Naive thymus-derived CD4-positive, alpha-beta T cell (primary cell): ENCODE data around the gene TPSB2. TPM values are rescaled to one million over a fixed set of nuclear protein-coding genes. Genes with fewer than 3 reads are reported as not detected.

Source experiments
- ATAC-seq: fragments of 150-1000 bp; cut with Tn5 transposase; 2 replicates; pipeline ENCODE4 v1.10.0; 2021; ENCODE audit warnings: mild to moderate bottlenecking, moderate library complexity
- CTCF ChIA-PET: fragments of 350-600 bp; sonication (Branson Sonifier 250); formaldehyde crosslinking; loops from one replicate; lab custom pipeline; 2021; ENCODE audit warnings: antibody characterized with exemption; lab: Charles Lee
- POLR2A ChIA-PET: fragments of 350-600 bp; sonication (Branson Sonifier 250); formaldehyde crosslinking; loops from one replicate; lab custom pipeline; 2021; ENCODE audit warnings: antibody characterized with exemption, inconsistent platforms; lab: Charles Lee
- DNase-seq, 9 donors: peaks; one replicate each; pipeline versions ENCODE4 v3.0.0 to v3.0.0-alpha.2; 2020 to 2022; ENCODE audit warnings: mixed read lengths in 1 of 9
- H3K27ac ChIP-seq: one replicate; pipeline ENCODE4 v1.7.0; 2013; ENCODE audit warnings: mild to moderate bottlenecking, low read depth, low read length, moderate library complexity
- H3K27me3 ChIP-seq, 2 donors: one replicate each; pipeline ENCODE4 v1.7.0; 2013; ENCODE audit warnings: low read length in 2 of 2, mild to moderate bottlenecking in 2 of 2, moderate library complexity in 2 of 2; ENCODE audit not compliant: control insufficient read depth in 2 of 2, insufficient read depth in 2 of 2
- H3K36me3 ChIP-seq, 3 experiments: 1 replicate in 2 of 3; 2 replicates in 1 of 3; pipeline ENCODE4 v1.7.0; 2013; ENCODE audit warnings: low read length in 3 of 3, mild to moderate bottlenecking in 3 of 3, moderate library complexity in 1 of 3; ENCODE audit not compliant: insufficient read depth in 3 of 3, control insufficient read depth in 2 of 3
- H3K4me1 ChIP-seq, 2 donors: one replicate each; pipeline ENCODE4 v1.7.0; 2013; ENCODE audit warnings: low read length in 2 of 2, mild to moderate bottlenecking in 2 of 2, moderate library complexity in 1 of 2; ENCODE audit not compliant: control insufficient read depth in 2 of 2, insufficient read depth in 2 of 2
- H3K4me3 ChIP-seq: 2 replicates; pipeline ENCODE4 v1.7.0; 2013; ENCODE audit warnings: mild to moderate bottlenecking, low read length
- H3K9me3 ChIP-seq, 3 experiments: 1 replicate in 2 of 3; 2 replicates in 1 of 3; pipeline ENCODE4 v1.7.0; 2013; ENCODE audit warnings: low read length in 3 of 3; ENCODE audit not compliant: control insufficient read depth in 2 of 3
- H3K27ac Mint-ChIP-seq, 9 donors: one replicate each; pipeline ENCODE4 v1.8.0; 2020 to 2022; ENCODE audit warnings: mixed read lengths in 9 of 9, mild to moderate bottlenecking in 8 of 9, moderate library complexity in 5 of 9, inconsistent platforms in 2 of 9
- H3K27me3 Mint-ChIP-seq, 5 donors: one replicate each; pipeline ENCODE4 v1.8.0; 2021 to 2022; ENCODE audit warnings: mixed read lengths in 5 of 5, mild to moderate bottlenecking in 1 of 5
- H3K36me3 Mint-ChIP-seq, 5 donors: one replicate each; pipeline ENCODE4 v1.8.0; 2020 to 2022; ENCODE audit warnings: mixed read lengths in 5 of 5, mild to moderate bottlenecking in 3 of 5, inconsistent platforms in 1 of 5
- H3K4me1 Mint-ChIP-seq, 7 donors: one replicate each; pipeline ENCODE4 v1.8.0; 2020 to 2022; ENCODE audit warnings: mixed read lengths in 7 of 7, mild to moderate bottlenecking in 3 of 7, inconsistent platforms in 1 of 7
- H3K4me3 Mint-ChIP-seq, 10 donors: one replicate each; pipeline ENCODE4 v1.8.0; 2020 to 2022; ENCODE audit warnings: mild to moderate bottlenecking in 10 of 10, mixed read lengths in 10 of 10, moderate library complexity in 6 of 10, inconsistent platforms in 2 of 10
- H3K9me3 Mint-ChIP-seq, 11 donors: one replicate each; pipeline ENCODE4 v1.8.0; 2020 to 2022; ENCODE audit warnings: mixed read lengths in 11 of 11, mild to moderate bottlenecking in 4 of 11, inconsistent platforms in 1 of 11, moderate library complexity in 1 of 11
- intact Hi-C, 2 donors: fragments of 100-400 bp; cut with micrococcal nuclease; formaldehyde crosslinking; loops; one replicate each; pipeline ENCODE4 v1.15.1; 2023
- polyA plus RNA-seq, 2 donors: library from polyadenylated mRNA; unstranded; fragments of 300-500 nt; fragmentation: Illumina TruSeq; gene quantifications; one replicate each; pipeline ENCODE4 v1.2.3, GENCODE V29; 2021
- total RNA-seq, 6 experiments: library from RNA in 5 of 6; stranded (reverse) in 5 of 6; gene quantifications; 1 replicate in 5 of 6; 2 replicates in 1 of 6; pipeline ENCODE4 v1.2.3 and lab custom pipeline; 2021 to 2026

TPSB2 gene
- total and polyA plus RNA-seq, 7 experiments from 2014 or later = 5.3 TPM; not detected in 6

- intact Hi-C loops = no loop called here
- Mint-ChIP-seq H3K27ac (peak overlapping the region in 1 of 9 donors; percentile 59), H3K4me3 (no peak overlapping the region), H3K27me3 (peaks cover 18 to 28% (median 19%) of the 10 kb centered on the region in 5 donors), H3K9me3 (peaks cover 0 to 10% (median 0%) of the 10 kb centered on the region in 11 donors), H3K36me3 (no peaks in the 10 kb centered on the region), H3K4me1 (peaks cover 0 to 9% (median 5%) of the 10 kb centered on the region in 7 donors)
- no peak for DNase-seq
- no peak for ATAC-seq
- POLR2A ChIA-PET = no interaction called here
- H3K4me3 ChIP-seq = no peak overlapping the region
- H3K4me1 ChIP-seq = no peaks in the 10 kb centered on the region
- no peaks in the 10 kb centered on the region for H3K36me3 ChIP-seq
- H3K27me3 ChIP-seq = no peaks in the 10 kb centered on the region
- no peak overlapping the region for H3K27ac ChIP-seq
- CTCF ChIA-PET = no interaction called here
- no peaks in the 10 kb centered on the region for H3K9me3 ChIP-seq
Measured at GRCh38 chr16:1262210-1262845, 32.3 kb upstream of the TPSB2 start.

- no peaks in the 10 kb centered on the region for H3K27me3 ChIP-seq
- H3K36me3 Mint-ChIP-seq = no peaks in the 10 kb centered on the region
- DNase-seq (no peak), ATAC-seq (no peak)
- H3K27ac ChIP-seq = no peak overlapping the region
- peaks cover 0 to 9% (median 5%) of the 10 kb centered on the region in 7 donors for H3K4me1 Mint-ChIP-seq
- H3K4me1 ChIP-seq = no peaks in the 10 kb centered on the region
- ChIA-PET POLR2A (no interaction called here), CTCF (no interaction called here)
- H3K36me3 ChIP-seq = no peaks in the 10 kb centered on the region
- H3K27ac Mint-ChIP-seq = no peak overlapping the region
- intact Hi-C loops = no loop called here
- peaks cover 0 to 10% (median 0%) of the 10 kb centered on the region in 11 donors for H3K9me3 Mint-ChIP-seq
- H3K9me3 ChIP-seq = no peaks in the 10 kb centered on the region
- peaks cover 18 to 28% (median 19%) of the 10 kb centered on the region in 5 donors for H3K27me3 Mint-ChIP-seq
- H3K4me3 ChIP-seq = no peak overlapping the region
- H3K4me3 Mint-ChIP-seq = no peak overlapping the region
Measured at GRCh38 chr16:1261131-1261892, 31.3 kb upstream of the TPSB2 start.

- POLR2A ChIA-PET = no interaction called here
- peaks cover 18 to 28% (median 19%) of the 10 kb centered on the region in 5 donors for H3K27me3 Mint-ChIP-seq
Measured at GRCh38 chr16:1260101-1260680, 30.2 kb upstream of the TPSB2 start.

GRCh38 chr16:1259760-1260068 lies 29.7 kb upstream of the TPSB2 start:
- intact Hi-C loops = no loop called here
- H3K4me3 ChIP-seq = no peak overlapping the region
- no peaks in the 10 kb centered on the region for H3K27me3 ChIP-seq
- ChIA-PET CTCF (no interaction called here), POLR2A (no interaction called here)
- Mint-ChIP-seq H3K27me3 (peaks cover 18 to 28% (median 19%) of the 10 kb centered on the region in 5 donors), H3K4me3 (peak overlapping the region in 1 of 10 donors; percentile 62), H3K36me3 (no peaks in the 10 kb centered on the region), H3K4me1 (peaks cover 0 to 9% (median 5%) of the 10 kb centered on the region in 7 donors), H3K9me3 (peaks cover 0 to 6% (median 0%) of the 10 kb centered on the region in 11 donors), H3K27ac (no peak overlapping the region)
- H3K36me3 ChIP-seq = no peaks in the 10 kb centered on the region
- H3K4me1 ChIP-seq = no peaks in the 10 kb centered on the region
- no peaks in the 10 kb centered on the region for H3K9me3 ChIP-seq
- ATAC-seq (no peak), DNase-seq (no peak)
- no peak overlapping the region for H3K27ac ChIP-seq

More at GRCh38 chr16:1260101-1260680, 30.2 kb upstream of the TPSB2 start:
- Histone ChIP-seq H3K4me3 (no peak overlapping the region), H3K36me3 (no peaks in the 10 kb centered on the region), H3K9me3 (no peaks in the 10 kb centered on the region), H3K27me3 (no peaks in the 10 kb centered on the region), H3K27ac (no peak overlapping the region), H3K4me1 (no peaks in the 10 kb centered on the region)
- intact Hi-C loops = no loop called here
- peaks cover 0 to 9% (median 5%) of the 10 kb centered on the region in 7 donors for H3K4me1 Mint-ChIP-seq
- H3K36me3 Mint-ChIP-seq = no peaks in the 10 kb centered on the region
- H3K27ac Mint-ChIP-seq = peak overlapping the region in 1 of 9 donors; percentile 62
- no peak for ATAC-seq
- H3K9me3 Mint-ChIP-seq = peaks cover 0 to 10% (median 0%) of the 10 kb centered on the region in 11 donors
- no peak for DNase-seq
- CTCF ChIA-PET = no interaction called here
- H3K4me3 Mint-ChIP-seq = peak overlapping the region in 2 of 10 donors; percentile 16 to 62

GRCh38 chr16:1258906-1259759 lies 29.1 kb upstream of the TPSB2 start:
- Histone ChIP-seq H3K4me1 (no peaks in the 10 kb centered on the region), H3K9me3 (no peaks in the 10 kb centered on the region), H3K27me3 (no peaks in the 10 kb centered on the region), H3K4me3 (no peak overlapping the region), H3K27ac (no peak overlapping the region), H3K36me3 (no peaks in the 10 kb centered on the region)
- H3K36me3 Mint-ChIP-seq = no peaks in the 10 kb centered on the region
- H3K27me3 Mint-ChIP-seq = peaks cover 18 to 28% (median 19%) of the 10 kb centered on the region in 5 donors
- intact Hi-C loops = no loop called here
- H3K4me1 Mint-ChIP-seq = peaks cover 0 to 9% (median 5%) of the 10 kb centered on the region in 7 donors
- ChIA-PET CTCF (interaction anchor here (0.5 to 0.7 kb wide), 2 partner anchors 46 to 420 kb away, joined by 3 to 4 read pairs; no protein-coding TSS in a partner anchor), POLR2A (no interaction called here)
- H3K27ac Mint-ChIP-seq = peak overlapping the region in 3 of 9 donors; percentile 18 to 62 (median 36)
- no peak for DNase-seq
- no peak for ATAC-seq
- peak overlapping the region; percentile 9 to 73 (median 60) for H3K4me3 Mint-ChIP-seq
- peaks cover 0 to under 1% (median 0%) of the 10 kb centered on the region in 11 donors for H3K9me3 Mint-ChIP-seq

- Histone ChIP-seq H3K4me1 (no peaks in the 10 kb centered on the region), H3K9me3 (no peaks in the 10 kb centered on the region), H3K36me3 (no peaks in the 10 kb centered on the region), H3K27me3 (no peaks in the 10 kb centered on the region), H3K4me3 (no peak overlapping the region), H3K27ac (no peak overlapping the region)
- intact Hi-C loops = no loop called here
- ChIA-PET CTCF (interaction anchor here (0.7 kb wide), 1 partner anchor 419 kb away, joined by 4 read pairs; no protein-coding TSS in a partner anchor), POLR2A (no interaction called here)
- Mint-ChIP-seq H3K36me3 (no peaks in the 10 kb centered on the region), H3K27ac (no peak overlapping the region), H3K4me1 (peaks cover 0 to 9% (median 5%) of the 10 kb centered on the region in 7 donors), H3K27me3 (peaks cover 18 to 28% (median 19%) of the 10 kb centered on the region in 5 donors), H3K9me3 (no peaks in the 10 kb centered on the region), H3K4me3 (no peak overlapping the region)
- DNase-seq = no peak
- ATAC-seq = no peak
Measured at GRCh38 chr16:1258225-1258600, 28.2 kb upstream of the TPSB2 start.
